HG03520 (cell line): Measurements from ENCODE around the gene PLET1.
A peak's percentile ranks its signal among the peaks of the same experiment; 100 is the strongest.

ENCODE experiments used
- ATAC-seq: cut with Tn5 transposase; IDR thresholded peaks from one replicate; pipeline ENCODE4 v1.9.1; 2021; ENCODE audit warnings: mild to moderate bottlenecking, moderate library complexity; ENCODE audit not compliant: unreplicated experiment

The PLET1 gene

DNA sequence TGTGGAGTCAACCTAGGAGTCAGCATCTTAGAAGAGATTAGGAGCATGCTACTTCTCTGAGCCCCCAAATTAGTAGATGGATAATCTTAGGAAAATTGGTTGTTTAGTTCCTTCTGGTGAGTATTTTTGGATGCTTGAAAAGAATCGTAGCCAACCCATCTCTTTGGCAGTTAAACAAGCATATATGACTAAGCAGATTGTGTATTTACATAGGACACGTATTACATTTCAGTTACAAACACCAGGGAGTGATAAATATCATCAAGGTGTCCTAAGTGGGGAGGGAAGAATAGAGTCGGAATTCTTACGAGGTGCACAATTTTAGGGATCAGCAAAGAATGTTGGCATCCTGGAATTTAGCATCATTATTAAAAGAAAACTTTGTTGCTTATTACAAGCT lies 13.5 kb downstream of the PLET1 start:
- ATAC-seq: no peak

DNA sequence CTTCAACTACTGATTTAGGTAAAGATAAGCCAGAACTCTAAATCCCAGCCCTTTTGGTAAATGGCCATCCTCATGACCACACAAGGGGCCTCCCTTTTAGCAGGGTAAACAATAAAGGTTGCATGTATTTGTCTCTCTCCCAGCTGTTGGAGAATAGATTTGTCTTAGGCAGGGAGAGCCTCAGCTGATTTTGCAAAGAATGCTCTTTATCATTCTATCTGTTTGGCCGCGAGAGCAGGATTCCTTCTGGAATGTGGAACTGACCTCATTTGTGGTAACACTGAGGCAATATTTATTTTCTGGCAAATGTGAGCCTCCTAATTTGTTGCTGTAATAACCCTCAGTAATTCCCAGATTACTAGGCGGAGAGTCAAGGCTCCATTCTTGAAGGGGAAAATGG lies 19.2 kb downstream of the PLET1 start:
- ATAC-seq: no peak

DNA sequence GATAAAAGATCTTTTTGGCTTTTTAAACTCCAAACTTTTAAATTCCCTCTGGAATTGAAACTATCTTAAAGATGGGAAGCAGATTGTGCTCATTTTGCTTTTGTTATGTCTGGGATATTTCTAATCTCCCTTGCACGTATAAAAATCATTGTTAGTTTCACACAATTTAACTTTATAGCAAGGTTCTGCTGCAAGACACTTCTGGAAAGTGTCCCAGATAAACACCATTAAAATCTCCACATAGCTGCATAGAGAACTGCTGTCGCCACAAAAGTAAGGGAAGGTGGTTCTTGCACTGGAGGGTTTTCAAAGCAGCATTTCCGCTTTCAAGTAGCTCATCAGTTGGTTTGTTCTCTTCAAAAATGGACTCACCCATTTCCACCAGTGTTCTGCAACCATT lies 22.6 kb downstream of the PLET1 start:
- no peak for ATAC-seq

DNA sequence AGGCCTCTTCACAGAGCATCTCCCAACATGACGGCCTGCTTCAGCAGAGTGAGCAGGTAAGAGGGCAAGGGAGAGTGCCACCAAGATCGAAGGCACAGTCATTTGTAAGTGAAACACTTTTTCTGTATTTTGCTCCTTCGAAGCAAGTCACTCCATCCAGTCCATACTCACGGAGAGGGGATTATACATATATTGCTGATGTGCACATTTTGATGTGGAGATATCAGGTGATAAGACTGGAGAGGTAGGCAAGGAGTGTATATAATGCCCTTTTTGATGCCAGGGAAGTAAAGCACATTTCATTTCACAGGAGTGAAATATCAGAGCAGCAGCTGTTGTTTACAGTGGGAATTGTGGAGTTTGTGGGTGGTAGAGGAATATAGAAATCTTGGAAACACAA lies 23.2 kb downstream of the PLET1 start:
- ATAC-seq: no peak

DNA sequence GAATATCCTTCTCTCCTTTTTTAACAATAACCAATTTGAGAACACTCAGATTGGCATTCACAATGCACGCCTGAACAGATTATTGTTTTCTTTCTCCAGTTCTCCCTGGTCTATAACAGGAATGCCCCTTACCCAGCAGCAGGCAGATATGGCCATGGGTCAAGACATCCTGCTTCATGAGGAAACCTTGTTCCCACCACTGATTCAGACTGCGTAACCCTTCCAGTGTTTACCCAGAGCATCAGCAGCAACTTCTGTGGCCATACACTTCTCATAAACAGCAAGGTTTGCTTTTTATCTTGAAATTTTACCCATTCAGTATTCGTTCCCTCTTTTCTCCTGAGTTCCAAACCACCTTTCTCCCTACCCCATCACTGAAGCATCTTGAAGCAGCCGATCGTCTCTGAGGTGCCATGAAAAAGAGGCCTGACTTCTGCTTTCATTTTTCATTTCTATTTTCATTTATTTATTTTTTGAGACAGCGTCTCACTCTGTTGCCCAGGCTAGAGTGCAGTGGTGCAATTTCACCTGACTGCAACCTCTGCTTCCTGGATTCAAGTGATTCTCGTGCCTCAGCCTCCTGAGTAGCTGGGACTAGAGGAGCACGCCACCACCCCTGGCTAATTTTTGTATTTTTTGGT lies 24.8 kb downstream of the PLET1 start:
- no peak for ATAC-seq

DNA sequence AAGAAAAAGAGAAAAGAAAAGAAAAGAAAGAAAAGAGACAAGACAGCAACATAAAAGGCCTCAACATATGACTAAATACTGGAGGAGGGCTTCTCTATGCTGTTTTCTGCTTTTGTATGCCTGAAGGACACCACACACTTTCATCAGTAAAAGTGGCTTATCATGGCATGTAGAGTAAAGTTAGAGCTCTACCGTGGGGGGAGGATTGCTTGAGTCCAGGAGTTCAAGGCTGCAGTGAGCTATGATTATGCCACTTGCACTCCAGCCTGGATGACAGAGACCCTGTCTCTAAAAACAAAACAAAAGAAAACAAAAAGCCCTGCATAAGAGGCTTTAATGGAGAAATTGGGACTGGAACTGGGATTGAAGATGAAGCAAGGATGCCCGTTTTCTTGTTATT lies 28.7 kb downstream of the PLET1 start:
- no peak for ATAC-seq

DNA sequence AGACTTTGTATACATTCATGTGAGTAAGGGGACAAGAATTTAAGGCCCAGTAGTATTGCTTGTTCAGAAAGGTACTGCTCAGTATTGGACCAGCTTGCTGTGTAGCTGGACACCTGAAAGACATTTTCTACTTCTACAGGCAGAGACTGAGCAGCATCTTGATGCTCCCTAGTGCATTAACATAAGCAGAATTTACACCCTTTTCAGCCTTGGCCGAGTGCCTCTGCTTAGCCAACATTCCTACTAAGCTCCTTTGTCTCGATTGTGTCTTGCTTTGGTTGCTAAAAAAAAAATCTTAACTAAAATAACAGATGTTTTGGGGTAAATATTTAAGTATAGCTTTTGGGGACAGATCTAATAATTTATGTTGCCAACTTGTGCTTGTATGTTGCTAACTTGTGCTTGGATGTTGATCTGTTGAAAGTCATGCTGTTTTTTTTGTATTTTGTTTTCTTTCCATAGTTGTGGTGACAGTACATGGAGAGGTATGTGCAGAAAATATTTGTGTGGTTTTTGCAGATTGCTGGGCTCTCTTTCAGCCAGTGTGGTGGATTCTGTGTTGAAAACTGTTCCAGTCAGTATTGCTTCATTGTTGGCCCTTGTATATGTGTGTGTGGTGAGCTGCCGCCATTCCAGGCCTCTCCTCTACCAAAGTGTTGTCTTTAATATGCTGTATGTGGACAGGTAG lies 30.8 kb downstream of the PLET1 start:
- ATAC-seq: no peak

DNA sequence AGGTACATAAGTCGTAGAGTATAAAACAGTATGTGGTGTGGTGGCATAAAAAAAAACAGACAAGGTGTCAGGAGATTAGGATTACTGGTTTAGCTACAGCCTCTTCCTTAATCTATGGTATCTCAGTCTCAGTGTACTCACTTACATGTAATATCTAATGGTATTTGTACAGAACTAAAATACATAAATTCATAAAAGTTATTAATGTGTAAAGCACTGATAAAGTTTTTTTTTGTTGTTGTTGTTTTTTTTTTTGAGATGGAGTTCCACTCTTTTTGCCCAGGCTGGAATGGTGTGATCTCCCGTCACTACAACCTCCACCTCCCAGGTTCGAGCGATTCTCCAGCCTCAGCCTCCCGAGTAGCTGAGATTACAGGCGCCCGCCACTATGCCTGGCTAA lies 31.5 kb downstream of the PLET1 start:
- no peak for ATAC-seq

DNA sequence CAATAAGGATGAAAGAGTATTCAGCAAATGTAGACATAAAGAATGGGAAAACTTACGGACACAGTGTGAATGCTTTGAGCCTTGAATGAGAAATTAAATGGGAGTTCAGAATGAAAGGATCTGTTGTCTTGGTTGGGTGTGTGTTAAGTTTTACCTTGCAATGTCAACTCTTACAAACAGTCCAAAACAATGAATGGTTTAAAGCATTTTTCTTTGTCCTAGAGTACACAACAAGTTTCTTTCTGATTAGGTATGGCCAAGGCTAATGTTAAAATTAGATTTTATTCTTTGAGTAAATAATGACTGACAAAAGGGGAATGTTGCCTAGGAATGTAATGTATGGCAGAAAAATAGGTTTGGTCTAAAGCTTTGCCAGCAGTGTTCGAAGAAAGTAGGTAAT lies 32.0 kb downstream of the PLET1 start:
- ATAC-seq: no peak

DNA sequence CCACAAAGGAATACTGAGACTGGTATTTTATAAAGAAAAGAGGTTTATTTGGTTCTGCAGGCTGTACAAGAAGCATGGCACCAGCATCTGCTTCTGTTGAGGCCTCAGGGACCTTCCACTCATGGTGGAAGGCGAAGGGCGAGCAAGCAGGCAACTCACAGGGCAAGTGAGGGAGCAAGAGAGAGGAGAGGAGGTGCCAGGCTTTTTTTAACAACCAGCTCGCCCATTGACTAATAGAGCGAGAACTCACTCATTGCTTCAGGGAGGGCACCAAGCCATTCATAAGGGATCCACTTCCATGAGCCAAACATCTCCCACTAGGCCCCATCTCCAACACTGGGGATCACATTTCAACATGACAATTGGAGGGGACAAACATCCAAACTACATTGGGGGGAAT lies 33.2 kb downstream of the PLET1 start:
- no peak for ATAC-seq

DNA sequence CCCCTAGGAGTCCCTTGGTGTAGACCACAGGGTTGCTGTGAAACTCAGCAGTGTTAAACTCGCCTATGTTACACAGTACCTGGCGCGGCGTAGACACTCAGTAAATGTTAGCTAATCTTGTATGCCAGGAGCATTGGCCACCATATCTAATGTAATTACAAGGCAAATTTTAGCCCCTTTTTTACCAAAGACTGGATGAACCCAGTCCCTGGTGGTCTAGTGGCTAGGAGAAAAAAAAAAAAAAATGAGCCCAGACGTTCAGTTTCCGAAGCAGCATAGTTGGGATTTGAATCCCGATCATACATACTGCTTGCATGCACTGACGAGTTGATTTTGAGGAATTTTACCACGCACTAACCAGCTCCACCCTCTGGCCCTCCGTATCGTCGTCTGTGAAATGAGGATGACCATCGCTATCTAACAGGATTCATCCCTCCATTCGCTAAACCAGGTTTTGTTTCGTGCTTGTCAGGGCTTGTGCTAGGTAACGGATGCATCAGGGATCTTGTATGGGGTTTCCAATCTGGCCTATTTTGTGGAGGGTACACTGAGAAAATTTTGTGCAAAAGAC lies 33.7 kb downstream of the PLET1 start:
- ATAC-seq: peak; percentile 43

DNA sequence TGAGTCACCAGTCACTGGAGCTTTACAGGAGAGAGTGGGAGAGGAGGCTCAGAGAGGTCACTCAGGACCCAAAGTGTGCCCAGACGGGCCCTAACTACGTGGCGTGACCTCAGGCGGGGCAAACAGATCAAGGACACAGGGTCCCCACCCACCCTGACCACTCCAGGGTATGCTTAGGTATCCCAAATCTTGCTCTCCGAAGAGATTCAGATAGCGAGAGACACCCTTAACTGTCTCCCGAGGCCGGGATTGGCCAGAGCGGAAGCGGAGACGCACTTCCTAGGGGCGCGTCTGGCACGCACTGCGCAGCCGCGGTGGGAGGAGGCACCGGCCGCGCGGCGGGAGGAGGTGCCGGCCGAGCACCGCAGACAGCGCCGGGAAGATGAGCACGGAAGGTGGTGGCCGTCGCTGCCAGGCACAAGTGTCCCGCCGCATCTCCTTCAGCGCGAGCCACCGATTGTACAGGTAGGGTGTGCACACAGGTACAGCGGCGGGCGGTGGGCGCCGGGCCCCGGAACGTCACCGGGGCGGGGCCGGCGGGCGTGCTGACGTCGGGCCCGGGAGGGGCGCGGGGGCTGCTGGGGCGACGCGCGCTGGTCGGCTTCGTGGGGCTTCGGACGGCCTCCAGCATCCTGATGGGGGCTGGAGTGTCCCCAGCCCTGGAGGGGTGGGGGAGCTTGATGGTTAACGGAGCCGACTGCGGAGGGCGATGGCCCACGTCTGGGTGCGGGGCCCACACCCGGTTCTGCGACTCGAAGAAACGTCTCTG lies 34.4 kb downstream of the PLET1 start, which contains the start of gene PTS:
PTS (plus strand) TSS at position 367 of the 769 bp plus-strand sequence; CDS start at position 383, 16 bp downstream.
- ATAC-seq: peak; percentile 94

DNA sequence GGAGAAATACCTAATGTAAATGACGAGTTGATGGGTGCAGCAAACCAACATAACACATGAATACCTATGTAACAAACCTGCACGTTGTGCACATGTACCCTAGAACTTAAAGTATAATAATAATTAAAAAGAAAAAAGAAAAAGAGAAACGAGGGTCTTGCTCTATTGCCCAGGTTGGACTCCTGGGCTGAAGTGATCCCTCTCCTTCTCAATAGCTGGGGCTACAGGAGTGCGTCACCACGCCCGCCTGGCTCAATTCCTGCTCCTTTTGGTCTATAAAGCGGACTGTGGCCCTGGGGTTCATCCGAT lies 35.0 kb downstream of the PLET1 start:
- no peak for ATAC-seq

DNA sequence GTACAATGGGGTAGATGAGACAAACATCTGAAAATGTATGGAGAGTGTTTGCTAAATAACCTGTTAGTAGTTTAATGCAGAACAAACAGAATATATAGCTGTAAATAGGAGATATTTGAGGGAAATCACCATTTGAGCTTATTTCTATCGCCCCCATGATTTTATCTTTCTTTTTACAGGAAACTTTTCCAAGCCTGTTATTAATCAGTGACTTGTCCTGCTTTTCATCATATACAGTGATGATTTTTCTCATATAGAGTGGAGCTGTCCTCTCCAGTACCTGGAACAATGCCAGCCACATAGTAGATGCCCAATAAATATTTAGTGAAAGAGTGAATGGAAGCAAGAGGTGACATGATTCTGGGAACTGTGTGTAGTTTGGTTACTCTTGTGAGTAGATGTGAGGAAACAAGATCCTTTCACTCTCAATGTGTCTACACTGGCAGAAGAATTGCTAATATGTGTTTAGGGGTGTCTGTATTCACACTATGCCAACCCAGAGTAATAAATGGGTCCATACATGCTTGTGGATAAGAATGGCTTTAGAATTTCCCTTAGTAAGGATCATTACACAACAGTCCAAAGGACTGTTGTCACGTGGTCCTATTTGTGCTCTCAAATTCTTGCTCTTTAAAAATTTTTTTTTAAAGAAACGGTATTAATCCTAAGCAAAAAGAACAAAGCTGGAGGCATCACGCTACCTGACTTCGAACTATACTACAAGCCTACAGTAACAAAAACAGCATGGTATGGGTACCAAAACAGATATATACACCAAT lies 36.7 kb downstream of the PLET1 start:
- ATAC-seq: no peak

DNA sequence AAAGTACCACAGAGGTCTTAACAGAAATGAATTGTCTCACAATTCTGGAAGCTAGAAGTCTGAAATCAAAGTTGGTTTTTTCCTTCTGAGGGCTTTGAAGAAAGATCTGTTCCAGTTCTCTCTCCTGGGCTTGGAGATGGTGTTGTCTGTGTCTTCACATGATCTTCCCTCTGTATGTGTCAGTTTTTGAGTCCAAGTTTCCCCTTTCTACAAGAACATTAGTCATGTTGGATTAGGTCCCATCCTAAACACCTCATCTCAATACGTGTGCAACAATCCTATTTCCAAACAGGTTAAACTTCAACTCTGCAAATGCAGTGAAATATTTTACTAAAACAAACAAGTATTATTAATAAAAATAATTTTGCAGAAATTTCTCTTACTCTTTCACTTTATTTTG lies 37.5 kb downstream of the PLET1 start:
- no peak for ATAC-seq

DNA sequence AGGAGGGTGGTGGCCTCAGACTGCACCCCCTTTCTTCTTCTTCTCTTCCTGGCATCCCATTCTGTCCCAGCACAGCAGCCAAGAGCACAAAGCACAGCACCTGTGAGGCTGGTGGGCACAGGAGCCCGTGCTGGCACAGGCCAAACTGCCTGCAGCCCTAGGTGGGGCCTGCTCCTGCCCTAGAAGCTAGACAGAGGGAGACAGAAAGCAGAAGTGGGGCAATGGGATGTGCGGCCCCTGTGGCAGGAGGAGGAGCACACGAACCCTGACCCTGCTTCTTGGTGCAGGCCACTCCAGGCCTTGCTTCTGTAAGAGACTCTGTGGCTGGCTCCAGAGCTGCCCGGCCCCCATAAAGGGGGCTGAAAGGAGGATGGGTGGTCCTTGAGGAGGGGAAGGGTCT lies 38.4 kb downstream of the PLET1 start:
- ATAC-seq: no peak

DNA sequence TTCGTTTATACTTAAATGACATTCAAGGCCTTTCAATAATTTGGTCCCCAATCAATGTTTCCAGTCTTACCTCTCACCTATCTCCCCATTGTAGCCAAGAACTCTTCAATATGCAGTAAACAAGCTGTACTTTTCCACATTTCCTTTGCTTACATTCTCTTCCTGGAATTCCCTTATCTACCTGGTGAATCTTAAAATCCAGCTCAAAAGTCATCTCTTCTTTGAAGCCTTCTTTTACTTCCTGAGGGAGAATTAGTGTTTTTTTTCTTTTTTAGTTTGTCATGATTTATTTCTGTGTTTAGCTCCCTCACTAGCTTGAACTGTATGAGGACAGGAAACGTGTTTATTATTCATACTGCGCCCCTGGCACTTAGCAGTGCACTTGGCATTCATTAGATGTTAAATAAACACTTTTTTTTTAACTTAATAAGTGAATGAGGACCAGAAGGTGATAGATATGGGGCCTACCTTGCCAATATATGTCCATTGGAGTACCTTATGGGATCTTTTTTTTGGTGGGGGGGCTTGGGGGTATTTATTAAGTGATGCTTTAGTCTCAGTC lies 39.3 kb downstream of the PLET1 start:
- no peak for ATAC-seq

DNA sequence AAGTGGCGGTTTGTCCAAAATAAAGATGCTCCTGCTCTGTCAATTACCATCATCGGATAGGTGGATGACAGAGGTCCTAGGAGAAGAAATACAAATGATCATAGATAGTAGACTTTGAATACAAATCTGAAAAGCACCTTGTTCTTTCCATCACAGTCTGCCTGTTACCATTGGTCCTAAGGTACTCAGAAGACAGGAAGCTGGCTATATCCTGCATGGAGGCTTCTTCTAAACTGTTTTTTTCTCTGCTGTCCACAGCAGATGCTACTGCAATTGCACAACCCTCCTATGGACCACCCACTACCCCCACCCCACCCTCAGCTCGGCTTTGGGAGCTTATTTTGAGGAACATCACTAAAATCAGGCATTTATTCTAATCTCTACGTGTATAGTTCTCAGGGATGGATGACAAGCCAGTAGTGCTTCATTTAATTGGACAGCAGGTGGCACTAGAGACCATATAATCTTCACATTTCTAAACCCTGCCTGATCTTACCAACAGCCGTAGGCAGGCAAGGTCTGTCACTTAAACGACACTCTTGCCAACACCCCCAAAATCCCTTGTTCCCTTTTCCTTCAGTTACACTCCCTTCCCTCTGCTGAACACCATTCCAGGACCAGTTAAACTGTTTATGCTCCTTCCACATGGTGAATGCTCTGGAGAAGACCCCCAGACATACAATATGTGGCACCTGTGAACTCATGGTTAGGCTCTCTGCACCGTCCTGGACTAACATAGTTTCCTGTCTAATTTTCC lies 41.0 kb downstream of the PLET1 start:
- ATAC-seq: peak; percentile 93

DNA sequence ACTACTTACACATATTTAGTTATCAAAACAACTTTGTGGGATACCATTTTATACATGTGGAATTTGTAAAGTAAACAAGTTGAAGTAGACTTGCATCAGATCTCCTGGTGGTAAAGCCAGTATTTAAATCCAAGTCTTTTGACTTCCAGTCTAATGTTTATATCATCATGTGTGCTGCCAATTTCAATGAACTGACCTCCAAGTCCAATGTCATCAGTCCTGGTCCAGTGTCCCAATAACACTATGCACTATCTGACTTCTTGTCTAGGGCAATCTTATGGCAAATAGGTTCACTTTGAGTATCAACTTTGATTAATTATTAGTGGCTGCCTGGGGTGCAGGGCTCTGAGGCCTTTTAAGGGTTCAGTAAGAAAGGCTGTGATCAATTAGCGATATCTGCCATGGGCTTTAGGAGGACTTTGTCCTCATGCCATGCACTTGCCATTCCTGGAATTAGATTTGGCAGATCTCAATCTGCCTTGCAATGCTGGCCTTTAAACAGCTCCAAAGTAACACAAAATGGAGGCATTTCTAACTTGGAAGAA lies 44.0 kb downstream of the PLET1 start:
- no peak for ATAC-seq

DNA sequence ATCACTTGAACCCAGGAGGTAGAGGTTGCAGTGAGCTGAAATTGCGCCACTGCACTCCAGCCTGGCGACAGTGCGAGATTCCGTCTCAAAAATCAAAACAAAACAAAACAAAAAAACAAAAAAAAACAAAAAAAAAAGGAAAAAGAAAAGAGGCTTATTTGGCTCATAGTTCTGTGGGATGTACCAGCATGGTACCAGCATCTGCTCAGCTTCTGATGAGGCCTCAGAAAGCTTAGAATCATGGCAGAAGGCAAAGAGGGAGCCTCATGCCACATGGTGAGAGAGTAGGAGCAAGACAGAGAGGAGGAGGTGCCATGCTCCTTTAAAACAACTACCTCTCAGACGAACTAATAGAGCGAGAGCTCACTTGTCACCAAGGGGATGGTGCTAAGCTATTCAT lies 45.0 kb downstream of the PLET1 start:
- ATAC-seq: no peak
